Stimulated activated CD8-positive, alpha-beta memory T cell treated with anti-CD3 and anti-CD28 coated beads, Interleukin-2, amount 100 ng/mL, for 48 hours (primary cell): ENCODE data around the gene CDCA5.
"Not testable (repeated sequence)": the region's sequence is repeated elsewhere in the genome, so short reads cannot be mapped to it uniquely, and the experiment has no call there.

Source experiments
- DNase-seq, 2 donors: peaks; one replicate each; pipeline ENCODE4 v3.0.0-alpha.2; 2020; ENCODE audit warnings: low read depth in 2 of 2

Gene CDCA5

DNA sequence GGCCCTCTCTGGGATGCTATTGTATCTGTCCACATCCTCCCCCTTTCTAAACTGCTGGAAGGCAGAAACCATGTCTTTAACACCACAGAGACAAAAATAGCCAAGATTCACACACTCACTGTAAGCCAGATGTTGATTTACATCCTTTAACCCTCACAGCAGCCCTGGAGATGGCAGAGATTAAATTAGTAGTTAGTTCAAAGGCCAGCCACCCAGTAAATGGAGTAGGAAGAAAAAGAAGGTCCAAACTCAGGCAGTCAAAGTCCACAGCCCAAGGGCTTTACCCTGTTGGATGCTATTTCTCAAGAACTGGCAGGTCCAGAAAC, 35.8 kb upstream of the CDCA5 start:
- DNase-seq: no peak

- DNase-seq: not testable (repeated sequence)
These were observed 35.2 kb upstream of the CDCA5 start for GRCh38 chr11:65118891-65119669.

DNA sequence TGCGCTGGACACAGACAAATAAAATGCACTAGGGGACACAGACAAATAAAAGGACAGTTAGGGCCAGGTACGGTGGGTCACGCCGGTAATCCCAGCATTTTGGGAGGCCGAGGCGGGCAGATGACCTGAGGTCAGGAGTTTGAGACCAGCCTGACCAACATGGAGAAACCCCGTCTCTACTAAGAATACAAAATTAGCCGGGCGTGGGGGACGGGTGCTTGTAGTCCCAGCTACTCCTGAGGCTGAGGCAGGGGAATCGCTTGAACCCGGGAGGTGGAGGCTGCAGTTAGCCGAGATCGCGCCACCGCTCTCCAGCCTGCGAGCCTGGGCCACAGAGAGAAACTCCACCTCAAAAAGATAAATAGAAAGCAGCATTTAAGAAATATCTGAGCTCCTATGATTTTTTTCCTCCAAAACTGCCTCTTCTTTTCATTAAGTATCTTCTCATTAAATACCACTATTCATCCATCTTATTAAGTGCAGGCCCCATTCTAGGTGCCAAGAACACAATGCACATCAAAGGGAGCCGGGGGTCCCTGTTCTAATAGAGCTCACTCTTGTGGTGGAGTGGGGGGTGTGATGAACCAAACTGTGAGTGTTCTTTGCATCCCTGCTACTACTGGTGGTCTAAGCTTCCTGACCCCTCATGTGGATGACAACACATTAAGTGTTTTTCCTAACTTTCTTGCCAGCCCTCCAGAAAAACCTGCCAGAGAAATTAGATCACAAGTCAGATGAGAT, 34.4 kb upstream of the CDCA5 start:
- no peak for DNase-seq

DNA sequence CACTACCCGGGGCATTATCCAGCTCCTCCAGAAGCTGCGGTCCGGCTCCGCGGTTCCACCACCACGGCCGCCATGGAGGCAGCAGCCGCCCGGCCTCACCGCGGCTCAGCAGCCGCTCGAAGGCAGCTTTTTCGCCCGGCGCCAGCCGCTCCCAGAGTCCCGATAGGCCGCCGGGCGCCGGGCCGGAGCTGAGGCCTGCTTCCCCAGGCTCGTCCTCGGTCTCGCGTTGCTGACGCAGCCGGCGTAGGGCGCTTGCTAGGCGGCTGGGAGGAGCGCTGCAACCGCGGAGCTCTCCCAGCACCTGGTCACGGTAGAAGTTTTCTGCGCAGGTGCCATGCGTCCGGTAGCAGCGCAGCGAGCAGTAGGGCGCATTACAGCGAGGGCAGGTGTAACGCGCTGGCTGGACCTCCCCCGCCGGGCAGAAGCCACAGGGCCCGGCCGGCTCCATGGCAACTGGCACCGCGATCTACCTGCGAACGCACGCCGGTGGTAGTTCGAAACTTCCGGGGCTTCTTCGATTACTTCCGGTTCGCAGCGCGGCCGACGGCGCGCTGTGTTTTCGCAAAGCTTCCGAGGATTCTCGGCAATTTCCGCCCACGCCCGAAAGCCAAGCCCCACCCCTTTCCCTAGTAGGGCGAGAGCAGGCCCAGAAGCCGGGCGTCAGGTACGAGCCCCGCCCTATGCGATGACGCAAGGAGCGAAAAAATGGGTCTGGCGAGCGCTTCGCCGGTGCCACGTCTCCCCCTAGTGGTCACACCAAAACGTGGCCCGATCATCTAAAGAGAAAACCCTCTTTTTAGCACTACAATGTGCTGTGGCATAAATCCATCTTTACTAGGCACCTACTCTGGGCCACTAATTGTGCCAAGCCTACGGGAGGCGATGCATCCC, 33.6 kb upstream of the CDCA5 start, which contains the start of gene ZNHIT2:
Gene ZNHIT2, minus strand, starts transcription at position 496 of the 891 bp plus-strand sequence. Its CDS starts 48 bp downstream, at position 448.
- peak; percentile 100 for DNase-seq

- DNase-seq: peak in 1 of 2 donors; percentile 49
These were observed 32.7 kb upstream of the CDCA5 start for GRCh38 chr11:65116370-65117205.

GRCh38 chr11:65115361-65116082, 31.7 kb upstream of the CDCA5 start:
- no peak for DNase-seq

DNA sequence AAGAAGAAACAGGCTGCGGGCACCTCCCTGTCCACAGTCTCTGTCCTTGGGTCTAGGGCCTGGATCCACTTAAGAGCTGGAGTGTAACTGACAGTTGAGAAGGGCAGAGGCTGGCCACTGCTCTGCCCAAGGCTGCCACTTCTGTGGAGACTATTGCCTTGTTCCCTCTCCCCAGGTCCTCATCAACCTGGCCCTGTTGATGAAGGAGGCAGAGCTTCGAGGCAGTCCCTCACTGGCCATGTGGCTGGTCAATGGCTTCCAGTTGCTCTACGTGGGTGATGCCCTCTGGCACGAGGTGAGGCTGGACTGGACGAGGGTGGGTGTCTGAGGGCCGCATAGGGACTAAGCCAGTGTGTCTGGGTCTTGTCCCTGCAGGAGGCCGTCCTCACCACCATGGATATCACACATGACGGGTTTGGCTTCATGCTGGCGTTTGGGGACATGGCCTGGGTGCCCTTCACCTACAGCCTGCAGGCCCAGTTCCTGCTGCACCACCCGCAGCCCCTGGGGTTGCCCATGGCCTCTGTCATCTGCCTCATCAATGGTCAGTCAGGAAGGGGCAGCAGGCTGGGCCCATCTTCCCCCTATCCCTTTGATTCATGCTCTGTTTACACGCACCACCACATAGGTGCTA, 30.8 kb upstream of the CDCA5 start:
- no peak for DNase-seq

DNA sequence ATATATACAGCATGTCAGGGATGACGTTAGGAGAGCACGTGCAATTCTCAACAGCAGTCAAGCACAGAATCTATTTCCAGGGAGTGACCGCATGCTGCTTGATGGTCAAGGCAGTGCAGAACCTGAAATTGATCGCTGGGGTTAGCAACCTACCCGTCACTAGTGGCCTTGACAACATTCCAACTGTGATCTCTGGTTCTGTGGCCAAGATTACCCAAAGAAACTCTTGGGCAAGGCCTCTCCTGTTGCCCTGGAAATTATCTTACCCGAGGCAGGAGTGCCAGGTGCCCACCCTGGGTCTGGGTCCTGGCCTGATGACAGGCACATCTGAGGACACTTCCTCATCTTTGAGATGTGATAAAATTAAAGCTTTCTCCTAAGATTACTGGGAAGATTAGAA, 30.0 kb upstream of the CDCA5 start:
- no peak for DNase-seq

GRCh38 chr11:65113361-65113756, 29.5 kb upstream of the CDCA5 start:
- no peak for DNase-seq

- DNase-seq: peak in 1 of 2 donors; percentile 60
These were observed 28.9 kb upstream of the CDCA5 start for GRCh38 chr11:65112546-65113360.

- peak; percentile 94 for DNase-seq
These were observed 28.1 kb upstream of the CDCA5 start, which contains the start of gene TM7SF2 for GRCh38 chr11:65111744-65112545. Gene TM7SF2 (plus strand): TSS chr11:65111872. CDS start chr11:65112016, 144 bp downstream.

GRCh38 chr11:65111159-65111743, 27.4 kb upstream of the CDCA5 start:
- no peak for DNase-seq

DNA sequence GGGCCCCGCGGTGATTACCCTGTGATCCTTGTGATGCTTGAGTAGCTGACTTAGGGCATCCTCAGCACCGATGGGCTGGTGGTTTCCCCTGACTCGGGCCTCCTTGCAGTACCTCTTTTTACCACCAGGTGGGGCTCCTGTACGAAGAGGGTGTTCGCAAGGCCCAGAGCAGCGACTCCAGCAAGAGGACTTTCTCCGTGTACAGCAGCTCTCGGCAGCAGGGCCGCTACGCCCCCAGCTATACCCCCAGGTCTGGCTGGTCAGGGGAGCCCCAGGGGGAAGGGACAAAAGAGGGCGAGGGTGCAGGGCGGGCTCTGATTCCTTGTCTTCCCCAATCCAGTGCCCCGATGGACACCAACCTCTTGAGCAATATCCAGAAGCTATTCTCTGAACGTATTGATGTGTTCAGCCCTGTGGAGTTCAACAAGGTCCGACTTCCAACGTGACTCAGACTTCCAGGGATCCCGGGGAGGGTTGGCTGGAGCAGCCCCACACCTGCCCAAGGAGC, 26.6 kb upstream of the CDCA5 start:
- peak; percentile 88 to 95 for DNase-seq

GRCh38 chr11:65109231-65110198, 25.7 kb upstream of the CDCA5 start:
- DNase-seq: no peak

- DNase-seq: no peak
These were observed 24.8 kb upstream of the CDCA5 start for GRCh38 chr11:65108469-65109123.
